ENCODE data around the gene TLL1. TPM values are rescaled to one million over a fixed set of nuclear protein-coding genes. Genes with fewer than 3 reads are reported as not detected.

The TLL1 gene
- total and polyA plus RNA-seq, 2 of the 13 experiments (the other 11 are each of a cell fraction or from before 2014, with no cell fraction given): not detected

DNA sequence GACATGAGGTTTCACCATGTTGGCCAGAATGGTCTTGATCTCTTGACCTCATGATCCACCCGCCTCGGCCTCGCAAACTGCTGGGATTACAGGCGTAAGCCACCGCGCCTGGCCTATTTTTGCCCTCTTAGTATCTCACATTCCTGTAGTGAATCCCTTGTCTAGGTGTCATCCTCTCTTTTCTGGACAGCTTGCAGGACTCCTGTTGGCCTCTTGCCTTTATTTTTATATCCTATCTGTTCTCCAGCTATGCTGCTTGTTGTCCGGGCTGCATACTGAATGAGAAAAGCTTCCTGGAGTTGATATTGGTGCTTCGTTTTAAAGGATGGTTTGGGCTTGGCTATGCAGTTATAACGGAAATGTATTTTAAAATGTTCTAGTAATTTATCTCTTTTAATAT, 148.6 kb downstream of the TLL1 start:
- intact Hi-C loops (cut with micrococcal nuclease; ENCODE audit: unreplicated experiment) (no loop called here), in situ Hi-C loops (cut with HindIII; ENCODE audit: extremely low pct_ligation_motif_present, low pct_unique_long_range_greater_than_20kb) (no loop called here)
- Histone ChIP-seq H3K27me3 (ENCODE audit: control insufficient read depth in 1 of 2, insufficient read depth in 2 of 2, low read length in 2 of 2) (no peaks in the 10 kb centered on the region), H3K9ac (ENCODE audit: insufficient read depth, low read depth, low read length) (no peak overlapping the region), H3K9me3 (ENCODE audit: low read length) (no peaks in the 10 kb centered on the region), H3K4me2 (ENCODE audit: low read depth, low read length) (no peak overlapping the region), H3K36me3 (replicated peaks in 1 of 2; ENCODE audit: control insufficient read depth in 1 of 2, insufficient read depth in 2 of 2, low read length in 2 of 2) (no peaks in the 10 kb centered on the region), H3K27ac (ENCODE audit: extremely low read length, insufficient read depth, low read length) (no peak overlapping the region), H3K4me1 (ENCODE audit: insufficient read depth, low read length) (no peaks in the 10 kb centered on the region), H3K4me3 (replicated peaks in 1 of 3; ENCODE audit: insufficient read depth in 1 of 3, low read depth in 2 of 3, low read length in 3 of 3) (no peak overlapping the region), H2AFZ (ENCODE audit: low read length) (no peak overlapping the region), H4K20me1 (ENCODE audit: insufficient read depth, low read length) (no peaks in the 10 kb centered on the region), H3K79me2 (ENCODE audit: insufficient read depth, low read length) (no peaks in the 10 kb centered on the region)
- DNase-seq (ENCODE audit: low spot score) (no peak), FAIRE-seq (no peak), ATAC-seq (no peak)
- WGBS (ENCODE audit: low lambda C conversion rate): 53% methylated on average over 9 of the region's 9 CpGs
- ChIA-PET POLR2A (no interaction called here), CTCF (ENCODE audit: low intra/inter-chr PET ratio, low total read pairs) (no interaction called here)
- no TSS peak for BruUV-seq (replicated peaks)
- TF ChIP-seq ZNF432 (CRISPR knock-in tag; IDR thresholded peaks at IDR 0.05; ENCODE audit: borderline replicate concordance) (no peak), SALL2 (CRISPR knock-in tag; IDR thresholded peaks at IDR 0.05) (no peak), MATR3 (CRISPR knock-in tag; IDR thresholded peaks at IDR 0.05) (no peak)

GRCh38 chr4:166034965-166035364, 161.9 kb downstream of the TLL1 start:
- H3K27me3 ChIP-seq (ENCODE audit: control insufficient read depth in 1 of 2, insufficient read depth in 2 of 2, low read length in 2 of 2): no peaks in the 10 kb centered on the region
- WGBS (ENCODE audit: low lambda C conversion rate): 2% methylated on average over 2 of the region's 2 CpGs
- no peak overlapping the region for H3K4me2 ChIP-seq (ENCODE audit: low read depth, low read length)
- H3K79me2 ChIP-seq (ENCODE audit: insufficient read depth, low read length): no peaks in the 10 kb centered on the region
- H3K9me3 ChIP-seq (ENCODE audit: low read length): no peaks in the 10 kb centered on the region
- FAIRE-seq (no peak), DNase-seq (ENCODE audit: low spot score) (no peak), ATAC-seq (no peak)
- H2AFZ ChIP-seq (ENCODE audit: low read length): no peak overlapping the region
- H3K4me3 ChIP-seq (replicated peaks in 1 of 3; ENCODE audit: insufficient read depth in 1 of 3, low read depth in 2 of 3, low read length in 3 of 3): no peak overlapping the region
- intact Hi-C loops (cut with micrococcal nuclease; ENCODE audit: unreplicated experiment): no loop called here
- ChIA-PET POLR2A (no interaction called here), CTCF (ENCODE audit: low intra/inter-chr PET ratio, low total read pairs) (no interaction called here)
- no peak for TF ChIP-seq FOXJ3 (CRISPR knock-in tag; IDR thresholded peaks at IDR 0.05; ENCODE audit: borderline replicate concordance)
- TF ChIP-seq SIN3A (IDR thresholded peaks at IDR 0.05; ENCODE audit: borderline replicate concordance, low read depth, low read length): no peak
- no peak for TF ChIP-seq HHEX (CRISPR knock-in tag; IDR thresholded peaks at IDR 0.05)
- no peak for TF ChIP-seq HNF4A (CRISPR knock-in tag; IDR thresholded peaks at IDR 0.05)
- TF ChIP-seq MAFK (conservative IDR thresholded peaks at IDR 0.05 in 1 of 2, IDR thresholded peaks at IDR 0.05 in 1 of 2; ENCODE audit: low read length in 2 of 2): peak; percentile 13 to 50; a peak in 1 of 4 replicates
- H4K20me1 ChIP-seq (ENCODE audit: insufficient read depth, low read length): no peaks in the 10 kb centered on the region
- H3K4me1 ChIP-seq (ENCODE audit: insufficient read depth, low read length): no peaks in the 10 kb centered on the region
- H3K9ac ChIP-seq (ENCODE audit: insufficient read depth, low read depth, low read length): no peak overlapping the region
- BruUV-seq (replicated peaks): no TSS peak
- in situ Hi-C loops (cut with HindIII; ENCODE audit: extremely low pct_ligation_motif_present, low pct_unique_long_range_greater_than_20kb): no loop called here
- H3K27ac ChIP-seq (ENCODE audit: extremely low read length, insufficient read depth, low read length): no peak overlapping the region
- no peaks in the 10 kb centered on the region for H3K36me3 ChIP-seq (replicated peaks in 1 of 2; ENCODE audit: control insufficient read depth in 1 of 2, insufficient read depth in 2 of 2, low read length in 2 of 2)

Data from HepG2 (cell line).